ENCODE results near the gene RCCD1. TPM values are rescaled to one million over a fixed set of nuclear protein-coding genes. Genes with fewer than 3 reads are reported as not detected.

The RCCD1 gene
- total RNA-seq, 1 donor from 2014 or later, result 21.5 TPM

DNA sequence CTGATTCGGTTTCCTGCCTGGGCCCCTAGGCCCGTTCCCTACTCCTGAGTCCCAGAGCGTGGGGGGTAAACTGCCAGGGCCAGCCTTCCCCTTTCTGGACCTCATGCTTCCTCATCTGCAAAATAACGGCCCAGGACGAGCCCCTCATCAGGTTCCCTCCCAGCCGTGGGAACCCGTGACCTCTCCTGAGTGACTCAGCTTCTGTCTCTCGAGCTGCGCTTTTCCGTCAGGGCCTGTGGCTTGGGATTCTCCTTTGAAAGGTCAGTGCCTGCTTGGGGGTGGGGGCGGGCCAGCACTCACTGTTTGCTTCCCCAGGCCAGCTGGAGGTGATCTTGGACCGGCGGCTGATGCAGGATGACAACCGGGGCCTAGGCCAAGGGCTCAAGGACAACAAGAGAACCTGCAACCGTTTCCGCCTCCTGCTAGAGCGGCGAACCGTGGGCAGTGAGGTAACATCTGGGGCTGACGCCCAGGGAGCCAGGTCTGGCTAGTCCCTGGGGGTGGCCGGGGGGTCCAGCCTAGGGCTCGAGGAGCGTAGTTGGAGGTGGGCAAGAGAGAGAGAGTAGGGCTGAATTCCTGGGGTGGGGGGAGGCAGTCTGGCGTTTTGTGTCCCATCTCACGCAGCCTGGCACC lies 38.8 kb upstream of the RCCD1 start:
- no peaks in the 10 kb centered on the region for H3K4me1 Mint-ChIP-seq

DNA sequence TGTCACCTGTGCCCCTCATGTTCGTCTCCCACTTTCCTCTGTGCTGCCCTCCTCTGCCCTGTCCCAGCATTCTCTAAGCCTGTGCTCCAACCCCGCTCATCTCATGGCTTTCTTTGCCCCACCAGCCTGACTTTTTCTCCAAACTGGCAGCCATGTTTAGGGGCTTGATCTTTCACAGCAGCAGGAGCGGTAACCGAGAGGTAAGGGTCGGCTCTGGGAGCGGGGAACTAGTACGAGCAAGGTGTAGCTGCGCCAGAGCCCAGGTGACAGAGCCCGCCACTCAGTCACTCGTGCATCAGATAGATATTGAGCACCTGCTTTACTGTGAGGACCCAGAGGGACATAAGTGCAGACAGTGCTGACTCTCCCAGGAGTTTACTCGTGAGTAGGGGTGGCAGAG lies 38.2 kb upstream of the RCCD1 start:
- H3K9me3 Mint-ChIP-seq, result no peaks in the 10 kb centered on the region
- TF ChIP-seq, protein P1, sequence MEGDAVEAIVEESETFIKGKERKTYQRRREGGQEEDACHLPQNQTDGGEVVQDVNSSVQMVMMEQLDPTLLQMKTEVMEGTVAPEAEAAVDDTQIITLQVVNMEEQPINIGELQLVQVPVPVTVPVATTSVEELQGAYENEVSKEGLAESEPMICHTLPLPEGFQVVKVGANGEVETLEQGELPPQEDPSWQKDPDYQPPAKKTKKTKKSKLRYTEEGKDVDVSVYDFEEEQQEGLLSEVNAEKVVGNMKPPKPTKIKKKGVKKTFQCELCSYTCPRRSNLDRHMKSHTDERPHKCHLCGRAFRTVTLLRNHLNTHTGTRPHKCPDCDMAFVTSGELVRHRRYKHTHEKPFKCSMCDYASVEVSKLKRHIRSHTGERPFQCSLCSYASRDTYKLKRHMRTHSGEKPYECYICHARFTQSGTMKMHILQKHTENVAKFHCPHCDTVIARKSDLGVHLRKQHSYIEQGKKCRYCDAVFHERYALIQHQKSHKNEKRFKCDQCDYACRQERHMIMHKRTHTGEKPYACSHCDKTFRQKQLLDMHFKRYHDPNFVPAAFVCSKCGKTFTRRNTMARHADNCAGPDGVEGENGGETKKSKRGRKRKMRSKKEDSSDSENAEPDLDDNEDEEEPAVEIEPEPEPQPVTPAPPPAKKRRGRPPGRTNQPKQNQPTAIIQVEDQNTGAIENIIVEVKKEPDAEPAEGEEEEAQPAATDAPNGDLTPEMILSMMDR (IDR thresholded peaks at IDR 0.05; ENCODE audit: unreplicated experiment), result no peak
- H3K36me3 Mint-ChIP-seq, result peaks cover 41% of the 10 kb centered on the region
- H3K27me3 Mint-ChIP-seq (ENCODE audit: low read depth), result no peaks in the 10 kb centered on the region
- H3K4me3 Mint-ChIP-seq, result no peak overlapping the region
- H3K4me1 Mint-ChIP-seq, result no peaks in the 10 kb centered on the region
- no peak for DNase-seq (ENCODE audit: low spot score in 2 of 2, unreplicated experiment in 2 of 2)
- H3K27ac Mint-ChIP-seq, result no peak overlapping the region

More for the DNA sequence above, 38.8 kb upstream of the RCCD1 start:
- no peaks in the 10 kb centered on the region for H3K9me3 Mint-ChIP-seq
- DNase-seq (ENCODE audit: low spot score in 2 of 2, unreplicated experiment in 2 of 2), result no peak
- TF ChIP-seq, protein P1 (IDR thresholded peaks at IDR 0.05; ENCODE audit: unreplicated experiment), result no peak
- no peak overlapping the region for H3K27ac Mint-ChIP-seq
- H3K27me3 Mint-ChIP-seq (ENCODE audit: low read depth), result no peaks in the 10 kb centered on the region
- H3K36me3 Mint-ChIP-seq, result peaks cover 38% of the 10 kb centered on the region
- H3K4me3 Mint-ChIP-seq, result no peak overlapping the region

DNA sequence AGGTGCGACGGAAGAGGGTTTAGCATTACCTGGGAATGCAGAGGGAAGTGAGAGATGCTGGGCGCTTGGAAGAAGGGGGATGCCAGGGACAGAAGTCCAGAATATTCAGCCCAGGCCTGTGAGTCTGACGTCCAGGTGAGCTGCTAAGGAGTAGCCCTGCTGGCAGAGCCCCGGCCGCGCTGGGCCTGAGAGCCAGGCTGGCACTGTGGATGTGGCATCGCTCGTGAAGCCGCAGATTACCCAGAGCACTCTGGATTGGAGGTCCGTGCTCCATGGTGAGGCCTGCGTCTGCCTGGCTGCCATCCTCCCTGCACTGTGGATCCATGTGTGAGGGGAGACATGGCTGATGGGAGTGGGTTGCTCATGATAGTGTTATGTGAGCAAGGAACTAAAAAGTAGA lies 37.1 kb upstream of the RCCD1 start:
- TF ChIP-seq, protein P1 (IDR thresholded peaks at IDR 0.05; ENCODE audit: unreplicated experiment), result no peak

DNA sequence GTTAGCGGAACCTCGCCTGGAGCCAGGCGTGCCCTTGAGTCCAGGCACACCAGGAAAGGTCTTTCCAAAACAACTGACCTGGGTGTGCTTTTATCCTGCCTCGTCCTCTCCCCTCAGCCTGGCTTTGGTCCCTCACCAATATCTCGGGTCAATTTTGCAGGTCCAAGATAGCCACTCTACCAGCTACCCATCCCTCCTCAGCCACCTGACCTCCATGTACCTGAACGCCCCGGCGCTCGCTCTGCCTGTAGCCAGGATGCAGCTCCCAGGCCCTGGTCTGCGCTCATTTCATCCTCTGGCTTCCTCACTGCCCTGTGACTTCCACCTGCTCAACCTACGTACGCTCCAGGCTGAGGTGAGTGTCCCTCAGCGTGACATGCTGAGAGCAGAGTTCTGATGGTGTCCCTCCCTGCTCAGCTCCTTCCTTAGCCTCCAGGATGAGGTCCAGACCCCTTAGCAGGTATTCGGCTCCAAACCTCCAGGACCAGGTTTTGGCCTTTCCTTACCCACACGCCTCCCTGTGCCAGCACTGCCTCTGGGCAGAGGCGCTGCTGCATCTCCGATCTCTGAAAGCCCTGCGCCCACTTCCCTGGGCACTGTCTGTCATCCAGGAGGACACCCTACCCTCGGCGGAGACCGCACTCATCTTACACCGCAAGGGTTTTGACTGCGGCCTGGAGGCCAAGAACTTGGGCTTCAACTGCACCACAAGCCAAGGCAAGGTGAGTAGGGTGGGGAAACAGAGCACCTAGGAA lies 36.5 kb upstream of the RCCD1 start:
- Mint-ChIP-seq H3K27me3 (ENCODE audit: low read depth) (no peaks in the 10 kb centered on the region), H3K4me1 (no peaks in the 10 kb centered on the region), H3K36me3 (peaks cover 39% of the 10 kb centered on the region), H3K9me3 (no peaks in the 10 kb centered on the region), H3K4me3 (no peak overlapping the region), H3K27ac (no peak overlapping the region)
- TF ChIP-seq, protein P1 (IDR thresholded peaks at IDR 0.05; ENCODE audit: unreplicated experiment), result no peak
- no peak for DNase-seq (ENCODE audit: low spot score in 2 of 2, unreplicated experiment in 2 of 2)

More for the DNA sequence above, 37.1 kb upstream of the RCCD1 start:
- DNase-seq (ENCODE audit: low spot score in 2 of 2, unreplicated experiment in 2 of 2), result no peak
- H3K27ac Mint-ChIP-seq, result no peak overlapping the region
- H3K4me1 Mint-ChIP-seq, result no peaks in the 10 kb centered on the region
- no peaks in the 10 kb centered on the region for H3K27me3 Mint-ChIP-seq (ENCODE audit: low read depth)
- no peaks in the 10 kb centered on the region for H3K9me3 Mint-ChIP-seq
- peaks cover 43% of the 10 kb centered on the region for H3K36me3 Mint-ChIP-seq
- no peak overlapping the region for H3K4me3 Mint-ChIP-seq

DNA sequence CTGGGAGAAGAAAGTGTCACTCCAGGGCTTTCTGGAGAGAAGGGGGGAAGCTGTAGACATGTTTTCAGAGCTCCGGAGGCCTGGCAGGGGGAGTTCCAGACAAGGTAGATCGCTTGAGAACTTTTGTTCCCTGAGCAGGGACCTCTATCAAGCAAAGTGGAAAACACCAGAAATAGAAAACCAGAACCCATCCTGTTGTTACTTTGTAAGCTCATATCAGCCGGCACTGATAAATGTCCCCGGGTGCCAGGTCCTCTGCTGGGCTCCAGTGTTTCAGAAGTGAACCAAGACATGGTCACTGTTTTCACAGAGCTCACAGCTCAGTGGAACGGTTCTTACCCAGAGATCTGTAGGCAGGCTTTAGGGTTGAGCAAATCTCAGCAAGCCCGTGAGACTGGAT lies 35.8 kb upstream of the RCCD1 start:
- no peak for DNase-seq (ENCODE audit: low spot score in 2 of 2, unreplicated experiment in 2 of 2)
- H3K9me3 Mint-ChIP-seq, result no peaks in the 10 kb centered on the region
- no peak overlapping the region for H3K27ac Mint-ChIP-seq
- no peak overlapping the region for H3K4me3 Mint-ChIP-seq
- no peaks in the 10 kb centered on the region for H3K27me3 Mint-ChIP-seq (ENCODE audit: low read depth)
- peaks cover 36% of the 10 kb centered on the region for H3K36me3 Mint-ChIP-seq
- no peaks in the 10 kb centered on the region for H3K4me1 Mint-ChIP-seq
- TF ChIP-seq, protein P1 (IDR thresholded peaks at IDR 0.05; ENCODE audit: unreplicated experiment), result no peak

All from mesothelial cell of epicardium (in vitro differentiated cells).